ENCODE data around the gene TAS2R1. TPM values are rescaled to one million over a fixed set of nuclear protein-coding genes. Genes with fewer than 3 reads are reported as not detected.

The TAS2R1 gene
- total RNA-seq, 1 experiment from 2014 or later = not detected

DNA sequence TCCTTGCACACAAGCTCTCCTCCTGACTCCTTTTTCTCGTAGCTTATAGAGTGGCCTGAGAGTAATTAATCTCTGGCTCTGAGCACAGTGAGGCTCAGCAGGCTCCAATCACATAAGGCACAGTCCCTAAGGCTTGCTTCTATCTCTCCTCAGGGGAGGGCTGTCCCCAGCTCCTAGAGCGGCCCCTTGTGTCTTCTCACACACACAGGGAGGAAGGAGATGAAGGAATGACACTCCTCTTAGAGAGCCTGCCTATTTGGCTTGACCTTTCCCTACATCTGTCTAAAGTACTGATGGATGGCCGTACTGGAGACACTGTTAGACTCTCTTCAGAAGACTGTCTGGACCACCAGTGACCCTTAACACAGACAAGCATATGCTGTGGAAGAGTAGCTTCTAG lies 12.9 kb downstream of the TAS2R1 start:
- Histone ChIP-seq H3K4me2 (ENCODE audit: low read length) (no peak overlapping the region), H3K9ac (ENCODE audit: low read length) (no peak overlapping the region), H4K20me1 (ENCODE audit: insufficient read depth) (no peaks in the 10 kb centered on the region), H3K27ac (ENCODE audit: low read depth, low read length) (no peak overlapping the region), H3K4me3 (replicated peaks in 1 of 2; ENCODE audit: low read depth in 1 of 2, low read length in 2 of 2) (no peak overlapping the region), H3K9me2 (ENCODE audit: insufficient read depth) (no peaks in the 10 kb centered on the region), H2AFZ (ENCODE audit: low read depth, low read length, poor library complexity, severe bottlenecking) (no peak overlapping the region), H3K27me3 (ENCODE audit: insufficient read depth, low read length) (no peaks in the 10 kb centered on the region), H3K9me3 (ENCODE audit: control insufficient read depth in 1 of 2, insufficient read depth in 1 of 2, low read depth in 1 of 2, low read length in 2 of 2) (peaks cover 0 to 7% of the 10 kb centered on the region in 2 experiments; a peak in 2 of 4 replicates), H3K36me3 (ENCODE audit: control insufficient read depth in 1 of 2, insufficient read depth in 2 of 2, low read length in 2 of 2) (no peaks in the 10 kb centered on the region), H3K79me2 (ENCODE audit: insufficient read depth, low read length) (no peaks in the 10 kb centered on the region), H3K4me1 (ENCODE audit: control insufficient read depth in 1 of 2, insufficient read depth in 2 of 2, low read length in 2 of 2) (no peaks in the 10 kb centered on the region)
- ChIA-PET CTCF (no interaction called here), RAD21 (ENCODE audit: low non-redundant PET in 1 of 2, low total read pairs in 2 of 2, uncharacterized antibody in 2 of 2, unreplicated experiment in 2 of 2) (no interaction called here), POLR2A (no interaction called here)
- ATAC-seq (no peak), DNase-seq (ENCODE audit: low read depth, low spot score) (no peak)
- intact Hi-C loops (cut with micrococcal nuclease) = no loop called here
- TF ChIP-seq FOSL1 (IDR thresholded peaks at IDR 0.05; ENCODE audit: low read depth) (no peak), ZFX (IDR thresholded peaks at IDR 0.05) (no peak), SP1 (IDR thresholded peaks at IDR 0.05; ENCODE audit: low read depth) (no peak), CBX3 (IDR thresholded peaks at IDR 0.05; ENCODE audit: low read depth) (no peak), MAX (IDR thresholded peaks at IDR 0.05) (no peak), EZH2phosphoT487 (IDR thresholded peaks at IDR 0.05; ENCODE audit: borderline replicate concordance) (no peak), TCF7L2 (IDR thresholded peaks at IDR 0.05; ENCODE audit: borderline replicate concordance, extremely low read depth, insufficient read depth, insufficient read length) (no peak)
- BruUV-seq (replicated peaks) = no TSS peak

- H3K9me3 ChIP-seq (ENCODE audit: control insufficient read depth in 1 of 2, insufficient read depth in 1 of 2, low read depth in 1 of 2, low read length in 2 of 2) = peaks cover 0 to 7% of the 10 kb centered on the region in 2 experiments; a peak in 1 of 4 replicates
- POLR2A ChIA-PET = no interaction called here
- H3K9me2 ChIP-seq (ENCODE audit: insufficient read depth) = no peaks in the 10 kb centered on the region
- RAD21 ChIA-PET (ENCODE audit: low non-redundant PET in 1 of 2, low total read pairs in 2 of 2, uncharacterized antibody in 2 of 2, unreplicated experiment in 2 of 2) = no interaction called here
- no peak overlapping the region for H3K4me3 ChIP-seq (replicated peaks in 1 of 2; ENCODE audit: low read depth in 1 of 2, low read length in 2 of 2)
- BruUV-seq (replicated peaks) = no TSS peak
- no peak for TF ChIP-seq ZBTB33 (IDR thresholded peaks at IDR 0.05; ENCODE audit: extremely low read depth, insufficient replicate concordance, low read length)
- TF ChIP-seq JUND (IDR thresholded peaks at IDR 0.05) = no peak
- no peak for TF ChIP-seq CBX3 (IDR thresholded peaks at IDR 0.05; ENCODE audit: low read depth)
- intact Hi-C loops (cut with micrococcal nuclease) = no loop called here
- no peak overlapping the region for H2AFZ ChIP-seq (ENCODE audit: low read depth, low read length, poor library complexity, severe bottlenecking)
- H3K79me2 ChIP-seq (ENCODE audit: insufficient read depth, low read length) = no peaks in the 10 kb centered on the region
- no peaks in the 10 kb centered on the region for H4K20me1 ChIP-seq (ENCODE audit: insufficient read depth)
- no peaks in the 10 kb centered on the region for H3K4me1 ChIP-seq (ENCODE audit: control insufficient read depth in 1 of 2, insufficient read depth in 2 of 2, low read length in 2 of 2)
- H3K27me3 ChIP-seq (ENCODE audit: insufficient read depth, low read length) = no peaks in the 10 kb centered on the region
- CTCF ChIA-PET = no interaction called here
- no peaks in the 10 kb centered on the region for H3K36me3 ChIP-seq (ENCODE audit: control insufficient read depth in 1 of 2, insufficient read depth in 2 of 2, low read length in 2 of 2)
- H3K9ac ChIP-seq (ENCODE audit: low read length) = no peak overlapping the region
- no peak for DNase-seq (ENCODE audit: low read depth, low spot score)
- H3K4me2 ChIP-seq (ENCODE audit: low read length) = no peak overlapping the region
- no peak overlapping the region for H3K27ac ChIP-seq (ENCODE audit: low read depth, low read length)
- ATAC-seq = no peak
These were observed 14.8 kb downstream of the TAS2R1 start for GRCh38 chr5:9615331-9615730.

All from HCT116 (cell line).